HL-60 (cell line): ENCODE results near the gene CEP112.

Source experiments
- DNase-seq, 2 experiments: peaks; one replicate each; pipeline ENCODE4 v3.0.0-alpha.2; 2010 to 2020; ENCODE audit warnings: low read depth in 1 of 2, low spot score in 1 of 2
- H3K27ac ChIP-seq: fragments of 250-450 bp; sonication (Bioruptor Pico); replicated peaks from 2 replicates; pipeline ENCODE4 v1.5.1; 2020; ENCODE audit warnings: mild to moderate bottlenecking, moderate library complexity
- H3K27me3 ChIP-seq: fragments of 250-450 bp; sonication (Bioruptor Pico); 2 replicates; pipeline ENCODE4 v1.5.1; 2021; ENCODE audit warnings: mild to moderate bottlenecking, moderate library complexity; ENCODE audit not compliant: insufficient read depth, poor library complexity, severe bottlenecking
- H3K4me3 ChIP-seq: replicated peaks from 2 replicates; pipeline ENCODE4 v1.5.1; 2011; ENCODE audit warnings: mild to moderate bottlenecking, control low read depth, low read length; ENCODE audit not compliant: insufficient read depth
- CTCF ChIP-seq: IDR thresholded peaks from one replicate; pipeline ENCODE4 v1.5.1; 2011; ENCODE audit warnings: low read length, control low read depth, inconsistent platforms; ENCODE audit not compliant: insufficient read depth
- GABPA ChIP-seq: IDR thresholded peaks from 2 replicates; pipeline ENCODE4 v1.6.1; 2012; ENCODE audit warnings: low read depth
- POLR2AphosphoS5 ChIP-seq: IDR thresholded peaks from 2 replicates; pipeline ENCODE4 v1.6.1; 2012; ENCODE audit warnings: low read depth
- SPI1 ChIP-seq: IDR thresholded peaks from 2 replicates; pipeline ENCODE4 v1.6.1; 2012; ENCODE audit warnings: low read depth, mild to moderate bottlenecking, borderline replicate concordance
- TF ChIP-seq, protein P1 (sequence below): IDR thresholded peaks from 2 replicates; pipeline ENCODE4 v1.6.1; 2012; ENCODE audit warnings: low read depth; ENCODE audit not compliant: insufficient replicate concordance

CEP112 gene

DNA sequence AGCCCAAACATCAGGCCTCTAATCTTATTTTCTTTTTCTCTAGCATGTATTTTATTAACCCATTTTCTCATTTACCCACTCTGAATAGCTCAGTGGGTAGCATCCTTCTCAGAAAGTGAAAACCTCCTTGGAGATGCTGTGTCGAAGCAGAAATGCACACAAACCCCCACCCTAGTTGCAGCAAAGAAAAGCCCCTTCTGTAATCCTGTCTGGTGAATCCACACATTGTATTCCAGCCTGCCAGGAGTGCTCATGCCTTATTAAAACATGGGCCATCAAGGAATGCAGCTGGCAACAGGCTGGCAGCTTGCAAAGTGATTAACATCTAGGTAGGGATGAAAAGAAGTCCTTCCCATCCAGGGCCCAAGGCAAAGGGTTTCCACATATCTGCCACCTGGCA, 590.8 kb downstream of the CEP112 start:
- H3K4me3 ChIP-seq = no peak overlapping the region

DNA sequence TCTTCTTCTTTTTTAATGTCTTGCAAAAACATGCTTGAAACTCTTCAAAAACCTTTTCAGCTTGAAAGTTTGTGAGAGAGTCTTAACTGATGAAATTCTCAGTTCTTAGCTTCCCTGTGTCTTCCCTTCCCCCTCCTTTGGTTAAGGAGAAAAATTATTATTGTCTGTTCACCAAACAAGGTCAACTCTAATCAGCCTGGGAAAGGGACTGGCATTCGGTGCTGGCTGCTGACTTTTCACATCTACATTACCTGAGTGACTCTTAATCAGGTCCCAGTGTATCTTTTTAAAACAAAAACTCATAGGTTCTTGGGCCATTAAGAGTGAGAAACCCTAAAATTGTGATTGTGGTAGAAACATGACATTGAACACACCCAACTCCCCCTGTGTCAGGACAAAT, 591.4 kb downstream of the CEP112 start:
- Histone ChIP-seq H3K27me3 (peaks cover 2% of the 10 kb centered on the region), H3K4me3 (no peak overlapping the region), H3K27ac (no peak overlapping the region)
- TF ChIP-seq POLR2AphosphoS5 = no peak
- TF ChIP-seq GABPA = no peak
- no peak for TF ChIP-seq SPI1
- TF ChIP-seq, protein P1, sequence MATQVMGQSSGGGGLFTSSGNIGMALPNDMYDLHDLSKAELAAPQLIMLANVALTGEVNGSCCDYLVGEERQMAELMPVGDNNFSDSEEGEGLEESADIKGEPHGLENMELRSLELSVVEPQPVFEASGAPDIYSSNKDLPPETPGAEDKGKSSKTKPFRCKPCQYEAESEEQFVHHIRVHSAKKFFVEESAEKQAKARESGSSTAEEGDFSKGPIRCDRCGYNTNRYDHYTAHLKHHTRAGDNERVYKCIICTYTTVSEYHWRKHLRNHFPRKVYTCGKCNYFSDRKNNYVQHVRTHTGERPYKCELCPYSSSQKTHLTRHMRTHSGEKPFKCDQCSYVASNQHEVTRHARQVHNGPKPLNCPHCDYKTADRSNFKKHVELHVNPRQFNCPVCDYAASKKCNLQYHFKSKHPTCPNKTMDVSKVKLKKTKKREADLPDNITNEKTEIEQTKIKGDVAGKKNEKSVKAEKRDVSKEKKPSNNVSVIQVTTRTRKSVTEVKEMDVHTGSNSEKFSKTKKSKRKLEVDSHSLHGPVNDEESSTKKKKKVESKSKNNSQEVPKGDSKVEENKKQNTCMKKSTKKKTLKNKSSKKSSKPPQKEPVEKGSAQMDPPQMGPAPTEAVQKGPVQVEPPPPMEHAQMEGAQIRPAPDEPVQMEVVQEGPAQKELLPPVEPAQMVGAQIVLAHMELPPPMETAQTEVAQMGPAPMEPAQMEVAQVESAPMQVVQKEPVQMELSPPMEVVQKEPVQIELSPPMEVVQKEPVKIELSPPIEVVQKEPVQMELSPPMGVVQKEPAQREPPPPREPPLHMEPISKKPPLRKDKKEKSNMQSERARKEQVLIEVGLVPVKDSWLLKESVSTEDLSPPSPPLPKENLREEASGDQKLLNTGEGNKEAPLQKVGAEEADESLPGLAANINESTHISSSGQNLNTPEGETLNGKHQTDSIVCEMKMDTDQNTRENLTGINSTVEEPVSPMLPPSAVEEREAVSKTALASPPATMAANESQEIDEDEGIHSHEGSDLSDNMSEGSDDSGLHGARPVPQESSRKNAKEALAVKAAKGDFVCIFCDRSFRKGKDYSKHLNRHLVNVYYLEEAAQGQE = no peak
- DNase-seq = no peak

More for the DNA sequence above, 590.8 kb downstream of the CEP112 start:
- Histone ChIP-seq H3K27me3 (peaks cover 2% of the 10 kb centered on the region), H3K27ac (no peak overlapping the region)
- TF ChIP-seq POLR2AphosphoS5 = no peak
- no peak for TF ChIP-seq GABPA
- TF ChIP-seq CTCF = no peak
- no peak for TF ChIP-seq SPI1
- TF ChIP-seq, protein P1 = no peak
- DNase-seq = no peak

DNA sequence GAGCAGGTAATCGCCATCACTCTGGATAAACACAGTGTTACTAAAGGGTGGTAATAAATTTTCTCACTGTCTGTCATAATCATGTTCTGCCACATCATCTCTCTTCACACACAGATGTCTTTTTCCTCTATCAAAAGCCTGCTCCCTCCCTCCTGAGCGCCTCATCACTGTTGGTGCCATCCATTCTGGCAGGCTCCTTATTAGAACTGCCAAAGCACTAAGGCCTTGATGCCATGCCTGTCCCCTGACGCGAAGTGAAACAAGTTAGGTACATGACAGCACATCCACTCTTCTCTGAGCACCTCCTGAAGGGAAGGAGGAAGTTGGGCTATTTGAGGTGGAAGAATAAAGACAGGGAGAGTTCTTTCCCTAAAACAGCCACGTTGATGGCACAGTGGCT, 592.3 kb downstream of the CEP112 start:
- no peak overlapping the region for H3K4me3 ChIP-seq
- no peak overlapping the region for H3K27ac ChIP-seq
- H3K27me3 ChIP-seq = peaks cover 2% of the 10 kb centered on the region
- TF ChIP-seq SPI1 = no peak
- TF ChIP-seq, protein P1 = no peak
- no peak for TF ChIP-seq GABPA
- TF ChIP-seq POLR2AphosphoS5 = no peak
- no peak for TF ChIP-seq CTCF
- no peak for DNase-seq

- Histone ChIP-seq H3K4me3 (no peak overlapping the region), H3K27ac (no peak overlapping the region), H3K27me3 (peaks cover 5% of the 10 kb centered on the region)
- TF ChIP-seq CTCF (no peak), SPI1 (no peak), POLR2AphosphoS5 (no peak)
- TF ChIP-seq, protein P1 = no peak
- DNase-seq = no peak
These were observed 593.2 kb downstream of the CEP112 start for GRCh38 chr17:65598746-65599145.
